Measurements from ENCODE around the gene CNIH3.
"Not testable (repeated sequence)": the region's sequence is repeated elsewhere in the genome, so short reads cannot be mapped to it uniquely, and the experiment has no call there.

Gene CNIH3

GRCh38 chr1:224703702-224704101 lies 87.6 kb downstream of the CNIH3 start:
- DNase-seq (ENCODE audit: low spot score in 2 of 2) (no peak), ATAC-seq (replicated peaks; ENCODE audit: extremely low read depth, poor library complexity, severe bottlenecking) (no peak)
- Mint-ChIP-seq H3K4me3 (no peak overlapping the region), H3K27ac (ENCODE audit: low read depth) (no peak overlapping the region), H3K4me1 (no peaks in the 10 kb centered on the region), H3K9me3 (no peaks in the 10 kb centered on the region), H3K27me3 (peaks cover 28% of the 10 kb centered on the region), H3K36me3 (ENCODE audit: insufficient read depth) (no peaks in the 10 kb centered on the region)

DNA sequence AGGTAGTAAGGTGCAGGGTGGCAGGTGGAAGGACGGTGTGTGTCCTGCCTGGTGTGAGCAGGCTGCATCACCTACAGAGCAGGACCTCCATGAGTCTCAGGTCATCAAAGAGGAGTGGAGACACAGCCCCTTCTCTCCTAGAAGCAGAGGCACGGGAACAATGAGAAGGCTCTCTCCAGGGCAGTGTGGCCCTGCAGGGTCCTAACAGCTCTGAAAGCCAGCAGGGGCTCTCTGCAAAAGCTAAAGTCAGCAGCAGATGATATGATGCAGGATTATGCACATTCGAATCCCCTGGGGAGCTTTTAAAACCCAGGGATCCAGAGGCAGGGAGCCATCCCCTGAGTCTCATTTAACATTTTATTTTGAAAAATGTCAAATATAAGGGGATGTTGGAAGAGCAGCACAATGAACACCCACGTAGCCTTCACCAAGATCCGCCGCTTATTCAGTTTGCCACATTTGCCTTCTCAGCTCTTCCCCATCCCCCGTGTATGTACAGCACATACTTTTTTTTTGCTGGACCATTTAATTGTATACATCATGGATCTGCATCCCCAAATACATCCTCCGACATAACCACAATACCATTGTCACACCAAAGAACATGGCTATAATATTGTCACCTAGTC lies 88.1 kb downstream of the CNIH3 start:
- Mint-ChIP-seq H3K27ac (ENCODE audit: low read depth) (no peak overlapping the region), H3K4me3 (no peak overlapping the region), H3K27me3 (peaks cover 32% of the 10 kb centered on the region), H3K36me3 (ENCODE audit: insufficient read depth) (no peaks in the 10 kb centered on the region), H3K9me3 (no peaks in the 10 kb centered on the region), H3K4me1 (no peaks in the 10 kb centered on the region)
- DNase-seq (ENCODE audit: low spot score in 2 of 2), result no peak
- no peak for ATAC-seq (replicated peaks; ENCODE audit: extremely low read depth, poor library complexity, severe bottlenecking)

- ATAC-seq (replicated peaks; ENCODE audit: extremely low read depth, poor library complexity, severe bottlenecking) (no peak), DNase-seq (ENCODE audit: low spot score in 2 of 2) (no peak)
- no peaks in the 10 kb centered on the region for H3K36me3 Mint-ChIP-seq (ENCODE audit: insufficient read depth)
- no peak overlapping the region for H3K27ac Mint-ChIP-seq (ENCODE audit: low read depth)
- H3K27me3 Mint-ChIP-seq, result peaks cover 24% of the 10 kb centered on the region
- H3K4me1 Mint-ChIP-seq, result no peaks in the 10 kb centered on the region
- no peak overlapping the region for H3K4me3 Mint-ChIP-seq
- no peaks in the 10 kb centered on the region for H3K9me3 Mint-ChIP-seq
Observed at GRCh38 chr1:224705578-224705977, 89.5 kb downstream of the CNIH3 start.

- Mint-ChIP-seq H3K36me3 (ENCODE audit: insufficient read depth) (no peaks in the 10 kb centered on the region), H3K27ac (ENCODE audit: low read depth) (no peak overlapping the region), H3K27me3 (peaks cover 37% of the 10 kb centered on the region), H3K9me3 (no peaks in the 10 kb centered on the region), H3K4me3 (no peak overlapping the region), H3K4me1 (no peaks in the 10 kb centered on the region)
- no peak for ATAC-seq (replicated peaks; ENCODE audit: extremely low read depth, poor library complexity, severe bottlenecking)
- no peak for DNase-seq (ENCODE audit: low spot score in 2 of 2)
Observed at GRCh38 chr1:224707843-224708725, 92.0 kb downstream of the CNIH3 start.

- DNase-seq (ENCODE audit: low spot score in 2 of 2), result no peak
- H3K9me3 Mint-ChIP-seq, result no peaks in the 10 kb centered on the region
- H3K4me3 Mint-ChIP-seq, result no peak overlapping the region
- peaks cover 47% of the 10 kb centered on the region for H3K27me3 Mint-ChIP-seq
- no peaks in the 10 kb centered on the region for H3K4me1 Mint-ChIP-seq
- no peak overlapping the region for H3K27ac Mint-ChIP-seq (ENCODE audit: low read depth)
- no peaks in the 10 kb centered on the region for H3K36me3 Mint-ChIP-seq (ENCODE audit: insufficient read depth)
- no peak for ATAC-seq (replicated peaks; ENCODE audit: extremely low read depth, poor library complexity, severe bottlenecking)
Observed at GRCh38 chr1:224710196-224710595, 94.1 kb downstream of the CNIH3 start.

- DNase-seq (ENCODE audit: low spot score in 2 of 2); H3K4me1 Mint-ChIP-seq; H3K9me3 Mint-ChIP-seq; ATAC-seq (replicated peaks; ENCODE audit: extremely low read depth, poor library complexity, severe bottlenecking); H3K36me3 Mint-ChIP-seq (ENCODE audit: insufficient read depth); H3K4me3 Mint-ChIP-seq; H3K27ac Mint-ChIP-seq (ENCODE audit: low read depth): not testable (repeated sequence)
- peaks cover 58% of the 10 kb centered on the region for H3K27me3 Mint-ChIP-seq
Observed at GRCh38 chr1:224711231-224711756, 95.2 kb downstream of the CNIH3 start.

DNA sequence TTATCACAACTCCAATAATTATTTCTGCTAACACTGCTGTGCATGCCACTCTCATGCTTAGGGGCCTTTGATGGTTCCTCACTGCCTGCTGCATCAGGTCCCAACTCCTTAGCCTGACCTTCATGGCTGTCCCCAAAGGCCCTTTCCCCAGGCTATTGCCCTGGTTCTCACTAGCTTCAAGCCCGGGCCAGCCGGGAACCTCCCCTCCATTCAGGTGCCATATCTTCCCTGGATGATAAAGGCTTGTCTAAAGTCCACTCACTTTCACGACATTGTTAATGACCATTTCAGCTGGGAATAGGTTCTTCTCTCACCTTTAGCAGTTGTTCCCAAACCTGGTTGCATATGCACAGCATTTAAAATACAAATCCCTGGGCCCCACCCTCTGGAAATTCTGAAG lies 95.8 kb downstream of the CNIH3 start:
- Mint-ChIP-seq H3K27ac (ENCODE audit: low read depth) (no peak overlapping the region), H3K36me3 (ENCODE audit: insufficient read depth) (no peaks in the 10 kb centered on the region), H3K9me3 (no peaks in the 10 kb centered on the region), H3K27me3 (peaks cover 63% of the 10 kb centered on the region), H3K4me3 (no peak overlapping the region), H3K4me1 (no peaks in the 10 kb centered on the region)
- no peak for ATAC-seq (replicated peaks; ENCODE audit: extremely low read depth, poor library complexity, severe bottlenecking)
- DNase-seq (ENCODE audit: low spot score in 2 of 2), result no peak

DNA sequence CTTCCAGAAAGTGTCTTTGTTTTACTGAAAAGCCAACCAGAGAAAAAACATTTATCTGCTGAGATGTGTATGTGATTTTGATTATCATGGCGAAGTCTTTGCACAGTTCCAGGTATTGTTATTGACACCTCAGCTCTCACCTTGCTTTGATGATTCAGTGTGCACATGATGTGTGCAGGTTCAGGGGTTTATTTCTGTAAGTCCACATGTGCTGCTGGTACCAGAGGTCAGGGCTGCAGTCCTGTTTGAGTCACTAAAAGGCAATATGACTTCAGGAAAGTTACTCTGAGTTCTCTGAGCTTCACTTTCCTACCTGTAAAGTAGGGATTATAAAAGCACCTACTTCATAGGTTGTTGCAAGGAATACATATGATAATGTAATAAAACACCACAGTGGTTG lies 97.1 kb downstream of the CNIH3 start:
- Mint-ChIP-seq H3K27ac (ENCODE audit: low read depth) (no peak overlapping the region), H3K27me3 (peaks cover 63% of the 10 kb centered on the region), H3K4me3 (no peak overlapping the region), H3K9me3 (no peaks in the 10 kb centered on the region), H3K36me3 (ENCODE audit: insufficient read depth) (no peaks in the 10 kb centered on the region), H3K4me1 (no peaks in the 10 kb centered on the region)
- no peak for DNase-seq (ENCODE audit: low spot score in 2 of 2)
- no peak for ATAC-seq (replicated peaks; ENCODE audit: extremely low read depth, poor library complexity, severe bottlenecking)

DNA sequence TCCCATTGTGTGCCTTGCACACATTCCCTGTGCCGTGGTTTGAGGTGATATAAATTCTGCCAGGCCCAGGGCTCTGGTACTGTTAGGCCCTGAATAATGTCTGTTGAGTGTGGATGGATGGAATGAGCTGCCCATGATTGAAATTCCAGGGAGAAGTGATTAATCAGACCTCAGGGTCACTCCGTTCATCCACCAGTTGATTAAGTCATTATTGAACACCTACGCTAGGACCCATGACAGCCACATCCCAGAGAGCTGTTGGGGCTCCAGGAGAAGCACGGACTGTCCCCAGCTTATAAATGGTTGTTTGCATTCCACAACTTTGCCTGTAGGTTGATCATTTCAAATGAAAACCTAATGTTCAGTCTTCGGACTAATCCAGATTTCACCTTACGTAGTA lies 98.4 kb downstream of the CNIH3 start:
- Mint-ChIP-seq H3K36me3 (ENCODE audit: insufficient read depth) (no peaks in the 10 kb centered on the region), H3K4me1 (no peaks in the 10 kb centered on the region), H3K9me3 (no peaks in the 10 kb centered on the region), H3K27me3 (peaks cover 63% of the 10 kb centered on the region), H3K27ac (ENCODE audit: low read depth) (no peak overlapping the region), H3K4me3 (no peak overlapping the region)
- ATAC-seq (replicated peaks; ENCODE audit: extremely low read depth, poor library complexity, severe bottlenecking) (no peak), DNase-seq (ENCODE audit: low spot score in 2 of 2) (no peak)

DNA sequence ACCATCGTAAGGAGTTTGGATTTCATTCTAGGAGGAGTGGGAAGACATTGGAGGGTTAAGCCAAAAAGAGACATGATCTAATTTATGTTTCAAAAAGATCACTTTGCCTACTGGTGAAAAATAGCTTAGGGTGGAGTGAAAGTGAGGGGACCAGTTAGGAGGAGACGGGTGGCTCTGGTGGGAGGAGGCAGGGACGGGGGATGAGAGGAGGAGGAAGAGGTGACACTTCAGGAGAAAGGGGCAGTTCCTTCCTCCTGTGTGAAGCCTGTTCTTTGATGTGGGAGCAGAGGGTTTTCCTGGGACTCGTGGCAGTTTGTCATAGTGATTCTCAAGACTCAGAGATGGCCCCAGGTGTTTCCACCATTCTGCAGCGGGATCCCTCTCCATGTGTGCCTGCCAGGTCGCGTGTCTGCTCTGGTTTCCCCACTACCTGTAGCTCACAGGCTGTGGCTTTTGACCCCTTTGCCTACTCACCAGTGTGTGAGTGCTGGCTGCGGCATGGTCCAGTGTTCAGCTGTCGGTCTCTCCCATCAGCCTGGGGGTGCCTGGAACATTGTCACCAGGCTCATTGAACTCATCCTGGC lies 102.4 kb downstream of the CNIH3 start:
- H3K27ac Mint-ChIP-seq (ENCODE audit: low read depth), result no peak overlapping the region
- no peak for ATAC-seq (replicated peaks; ENCODE audit: extremely low read depth, poor library complexity, severe bottlenecking)
- no peak overlapping the region for H3K4me3 Mint-ChIP-seq
- H3K4me1 Mint-ChIP-seq, result no peaks in the 10 kb centered on the region
- no peaks in the 10 kb centered on the region for H3K9me3 Mint-ChIP-seq
- DNase-seq (ENCODE audit: low spot score in 2 of 2), result no peak
- H3K36me3 Mint-ChIP-seq (ENCODE audit: insufficient read depth), result no peaks in the 10 kb centered on the region
- H3K27me3 Mint-ChIP-seq, result peaks cover 56% of the 10 kb centered on the region

DNA sequence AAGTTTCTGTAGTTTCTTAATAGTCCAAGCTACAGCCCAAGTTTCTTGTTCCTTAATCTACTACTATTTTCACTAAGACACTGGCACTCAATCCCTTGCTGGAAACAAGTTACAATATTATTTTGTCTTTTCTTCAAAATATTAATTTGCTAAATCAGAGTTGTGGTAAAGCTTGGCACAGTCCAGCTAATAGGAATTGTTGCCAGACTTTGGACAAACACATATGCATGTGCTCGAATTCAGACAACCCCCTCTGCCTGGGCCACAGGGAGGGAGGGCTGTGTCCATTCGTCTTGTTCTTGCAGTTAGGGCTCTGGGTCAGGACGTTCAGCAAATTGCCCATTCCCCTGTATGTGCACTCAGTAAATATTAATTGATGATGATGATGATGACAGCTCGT lies 103.6 kb downstream of the CNIH3 start:
- no peak overlapping the region for H3K4me3 Mint-ChIP-seq

GRCh38 chr1:224720216-224720615 lies 104.1 kb downstream of the CNIH3 start:
- Mint-ChIP-seq H3K4me1 (no peaks in the 10 kb centered on the region), H3K4me3 (no peak overlapping the region), H3K27me3 (peaks cover 48% of the 10 kb centered on the region), H3K27ac (ENCODE audit: low read depth) (no peak overlapping the region), H3K36me3 (ENCODE audit: insufficient read depth) (no peaks in the 10 kb centered on the region), H3K9me3 (no peaks in the 10 kb centered on the region)
- ATAC-seq (replicated peaks; ENCODE audit: extremely low read depth, poor library complexity, severe bottlenecking), result no peak
- DNase-seq (ENCODE audit: low spot score in 2 of 2), result no peak

More for the DNA sequence above, 103.6 kb downstream of the CNIH3 start:
- DNase-seq (ENCODE audit: low spot score in 2 of 2) (no peak), ATAC-seq (replicated peaks; ENCODE audit: extremely low read depth, poor library complexity, severe bottlenecking) (no peak)
- H3K27ac Mint-ChIP-seq (ENCODE audit: low read depth), result no peak overlapping the region
- H3K36me3 Mint-ChIP-seq (ENCODE audit: insufficient read depth), result no peaks in the 10 kb centered on the region
- H3K9me3 Mint-ChIP-seq, result no peaks in the 10 kb centered on the region
- H3K4me1 Mint-ChIP-seq, result no peaks in the 10 kb centered on the region
- peaks cover 53% of the 10 kb centered on the region for H3K27me3 Mint-ChIP-seq

- Mint-ChIP-seq H3K36me3 (ENCODE audit: insufficient read depth) (no peaks in the 10 kb centered on the region), H3K27me3 (peaks cover 40% of the 10 kb centered on the region), H3K9me3 (no peaks in the 10 kb centered on the region), H3K27ac (ENCODE audit: low read depth) (no peak overlapping the region), H3K4me3 (no peak overlapping the region), H3K4me1 (no peaks in the 10 kb centered on the region)
- ATAC-seq (replicated peaks; ENCODE audit: extremely low read depth, poor library complexity, severe bottlenecking) (no peak), DNase-seq (ENCODE audit: low spot score in 2 of 2) (no peak)
Observed at GRCh38 chr1:224721000-224721399, 104.9 kb downstream of the CNIH3 start.
